Neural progenitor cell (in vitro differentiated cells): Measurements from ENCODE around the gene ARID2. TPM values are rescaled to one million over a fixed set of nuclear protein-coding genes. Genes with fewer than 3 reads are reported as not detected.

Experiments
- DNase-seq: peaks from one replicate; pipeline ENCODE4 v3.0.0-alpha.2; 2016; ENCODE audit warnings: low spot score
- H2AFZ ChIP-seq: fragments of 200-600 bp; sonication (generic); replicated peaks from 2 replicates; pipeline ENCODE4 v1.6.1; 2016; ENCODE audit warnings: antibody characterized with exemption
- H3F3A ChIP-seq: fragments of 200-600 bp; sonication (generic); 2 replicates; pipeline ENCODE4 v1.6.1; 2016; ENCODE audit warnings: antibody characterized with exemption, low read depth
- H3K27ac ChIP-seq: fragments of 200-600 bp; sonication (generic); 2 replicates; pipeline ENCODE4 v1.5.1; 2016; ENCODE audit warnings: mild to moderate bottlenecking
- H3K27me3 ChIP-seq: fragments of 200-600 bp; sonication (generic); 2 replicates; pipeline ENCODE4 v1.6.1; 2016; ENCODE audit warnings: mild to moderate bottlenecking, moderate library complexity
- H3K36me3 ChIP-seq: fragments of 200-600 bp; sonication (generic); 2 replicates; pipeline ENCODE4 v1.5.1; 2016
- H3K4me1 ChIP-seq: fragments of 200-600 bp; sonication (generic); 2 replicates; pipeline ENCODE4 v1.6.1; 2016; ENCODE audit warnings: mixed run types
- H3K4me2 ChIP-seq: fragments of 200-600 bp; sonication (generic); 2 replicates; pipeline ENCODE4 v1.6.1; 2016
- H3K4me3 ChIP-seq: fragments of 200-600 bp; sonication (generic); 2 replicates; pipeline ENCODE4 v1.5.1; 2016
- H3K79me2 ChIP-seq: fragments of 200-600 bp; sonication (generic); 2 replicates; pipeline ENCODE4 v1.6.1; 2016; ENCODE audit warnings: low read depth
- H3K9ac ChIP-seq: fragments of 200-600 bp; sonication (generic); 2 replicates; pipeline ENCODE4 v1.6.1; 2016
- H3K9me3 ChIP-seq: fragments of 200-600 bp; sonication (generic); 2 replicates; pipeline ENCODE4 v1.5.1; 2016; ENCODE audit warnings: low read depth
- H4K20me1 ChIP-seq: fragments of 200-600 bp; sonication (generic); 2 replicates; pipeline ENCODE4 v1.6.1; 2016; ENCODE audit warnings: low read depth
- H3K27ac Mint-ChIP-seq: 3 replicates; pipeline ENCODE4 v1.8.0; 2021; ENCODE audit warnings: mixed read lengths
- H3K27me3 Mint-ChIP-seq: 2 replicates; pipeline ENCODE4 v1.8.0; 2022; ENCODE audit warnings: low read depth, mild to moderate bottlenecking, inconsistent platforms, moderate library complexity, mixed read lengths; ENCODE audit not compliant: insufficient read depth
- H3K36me3 Mint-ChIP-seq: 3 replicates; pipeline ENCODE4 v1.8.0; 2021; ENCODE audit warnings: mixed read lengths
- H3K4me1 Mint-ChIP-seq: 3 replicates; pipeline ENCODE4 v1.8.0; 2021; ENCODE audit warnings: mixed read lengths
- H3K4me3 Mint-ChIP-seq: 3 replicates; pipeline ENCODE4 v1.8.0; 2021; ENCODE audit warnings: mild to moderate bottlenecking, moderate library complexity, mixed read lengths
- H3K9me3 Mint-ChIP-seq: 3 replicates; pipeline ENCODE4 v1.8.0; 2020; ENCODE audit warnings: mixed read lengths
- EZH2 ChIP-seq: fragments of 200-600 bp; sonication (generic); IDR thresholded peaks from 2 replicates; pipeline ENCODE4 v1.6.1; 2017; ENCODE audit warnings: antibody characterized with exemption, mild to moderate bottlenecking, moderate library complexity
- EZH2phosphoT487 ChIP-seq: fragments of 200-600 bp; sonication (generic); IDR thresholded peaks from 2 replicates; pipeline ENCODE4 v1.6.1; 2017; ENCODE audit warnings: antibody characterized with exemption
- total RNA-seq: library from RNA; depleted of rRNA; stranded (reverse); fragments of >200 nt; gene quantifications from 2 replicates; pipeline ENCODE4 v1.2.3, GENCODE V29; 2015; ENCODE audit warnings: low replicate concordance
- TF ChIP-seq, protein P1 (sequence below): fragments of 200-600 bp; sonication (generic); IDR thresholded peaks from 2 replicates; pipeline ENCODE4 v1.5.1; 2017; ENCODE audit warnings: antibody characterized with exemption, mild to moderate bottlenecking

The ARID2 gene
- total RNA-seq, 1 donor from 2014 or later: 86.4 TPM

DNA sequence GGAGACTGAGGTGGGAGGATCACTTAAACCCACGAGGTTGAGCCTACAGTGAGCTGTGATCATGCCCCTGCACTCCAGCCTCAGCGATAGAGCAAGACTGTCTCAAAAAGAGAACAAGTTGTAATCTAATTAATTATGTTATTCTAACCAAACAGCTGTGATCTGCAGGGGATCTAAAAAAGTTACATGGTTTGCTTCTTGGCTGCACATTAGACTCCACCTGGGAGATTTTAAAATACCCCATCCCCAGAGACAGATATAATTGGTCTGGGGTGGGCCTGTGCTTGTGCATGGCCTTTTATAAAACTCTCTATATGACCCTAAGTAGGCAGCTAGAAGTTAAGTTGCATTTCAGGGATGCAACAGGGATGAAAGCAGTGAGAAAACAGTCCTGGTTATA, 184.1 kb downstream of the ARID2 start:
- H3K9ac ChIP-seq: no peak overlapping the region
- H3K4me3 ChIP-seq: no peak overlapping the region
- H3K36me3 ChIP-seq: no peaks in the 10 kb centered on the region
- Mint-ChIP-seq H3K4me1 (no peaks in the 10 kb centered on the region), H3K27ac (no peak overlapping the region), H3K9me3 (no peaks in the 10 kb centered on the region), H3K4me3 (no peak overlapping the region), H3K36me3 (peaks cover 4% of the 10 kb centered on the region), H3K27me3 (peaks cover 4% of the 10 kb centered on the region)
- H3K27me3 ChIP-seq: no peaks in the 10 kb centered on the region
- H3K27ac ChIP-seq: peak overlapping the region; percentile 20
- no peak overlapping the region for H2AFZ ChIP-seq
- H3F3A ChIP-seq: peaks cover 9% of the 10 kb centered on the region
- no peaks in the 10 kb centered on the region for H3K4me1 ChIP-seq
- no peaks in the 10 kb centered on the region for H3K9me3 ChIP-seq
- no peak overlapping the region for H3K4me2 ChIP-seq
- TF ChIP-seq EZH2 (no peak), EZH2phosphoT487 (no peak)
- TF ChIP-seq, protein P1, sequence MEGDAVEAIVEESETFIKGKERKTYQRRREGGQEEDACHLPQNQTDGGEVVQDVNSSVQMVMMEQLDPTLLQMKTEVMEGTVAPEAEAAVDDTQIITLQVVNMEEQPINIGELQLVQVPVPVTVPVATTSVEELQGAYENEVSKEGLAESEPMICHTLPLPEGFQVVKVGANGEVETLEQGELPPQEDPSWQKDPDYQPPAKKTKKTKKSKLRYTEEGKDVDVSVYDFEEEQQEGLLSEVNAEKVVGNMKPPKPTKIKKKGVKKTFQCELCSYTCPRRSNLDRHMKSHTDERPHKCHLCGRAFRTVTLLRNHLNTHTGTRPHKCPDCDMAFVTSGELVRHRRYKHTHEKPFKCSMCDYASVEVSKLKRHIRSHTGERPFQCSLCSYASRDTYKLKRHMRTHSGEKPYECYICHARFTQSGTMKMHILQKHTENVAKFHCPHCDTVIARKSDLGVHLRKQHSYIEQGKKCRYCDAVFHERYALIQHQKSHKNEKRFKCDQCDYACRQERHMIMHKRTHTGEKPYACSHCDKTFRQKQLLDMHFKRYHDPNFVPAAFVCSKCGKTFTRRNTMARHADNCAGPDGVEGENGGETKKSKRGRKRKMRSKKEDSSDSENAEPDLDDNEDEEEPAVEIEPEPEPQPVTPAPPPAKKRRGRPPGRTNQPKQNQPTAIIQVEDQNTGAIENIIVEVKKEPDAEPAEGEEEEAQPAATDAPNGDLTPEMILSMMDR: no peak
- H3K79me2 ChIP-seq: no peaks in the 10 kb centered on the region
- no peak for DNase-seq
- no peaks in the 10 kb centered on the region for H4K20me1 ChIP-seq

DNA sequence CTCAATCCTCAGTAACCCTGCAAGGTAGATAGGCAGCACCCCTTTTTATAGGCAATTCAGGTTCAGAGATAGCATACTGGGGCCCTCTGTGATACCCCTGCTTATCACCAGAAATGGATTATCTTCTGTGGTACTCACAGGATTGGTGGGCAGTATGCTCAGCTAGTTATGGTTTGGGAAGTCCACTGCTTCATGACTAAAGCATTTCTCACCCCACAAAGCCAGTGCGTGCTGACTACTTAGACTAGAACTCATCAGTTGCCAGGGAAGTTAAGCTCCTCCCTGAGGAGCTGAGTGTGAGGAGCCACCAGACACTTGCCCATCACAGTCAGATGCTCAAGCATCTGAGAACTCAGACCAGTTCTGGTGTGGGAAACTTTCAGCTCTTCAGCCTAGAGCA, 184.6 kb downstream of the ARID2 start:
- Histone ChIP-seq H4K20me1 (no peaks in the 10 kb centered on the region), H3K9ac (no peak overlapping the region), H2AFZ (no peak overlapping the region), H3K4me3 (no peak overlapping the region), H3K9me3 (no peaks in the 10 kb centered on the region), H3K36me3 (no peaks in the 10 kb centered on the region), H3K4me2 (no peak overlapping the region), H3K27ac (no peak overlapping the region), H3K79me2 (no peaks in the 10 kb centered on the region), H3F3A (peaks cover 9% of the 10 kb centered on the region), H3K27me3 (no peaks in the 10 kb centered on the region), H3K4me1 (no peaks in the 10 kb centered on the region)
- Mint-ChIP-seq H3K9me3 (no peaks in the 10 kb centered on the region), H3K27ac (no peak overlapping the region), H3K4me1 (no peaks in the 10 kb centered on the region), H3K4me3 (no peak overlapping the region), H3K27me3 (peaks cover 4% of the 10 kb centered on the region), H3K36me3 (peaks cover 5% of the 10 kb centered on the region)
- TF ChIP-seq EZH2: no peak
- no peak for TF ChIP-seq EZH2phosphoT487
- TF ChIP-seq, protein P1: no peak
- peak; percentile 14 for DNase-seq

DNA sequence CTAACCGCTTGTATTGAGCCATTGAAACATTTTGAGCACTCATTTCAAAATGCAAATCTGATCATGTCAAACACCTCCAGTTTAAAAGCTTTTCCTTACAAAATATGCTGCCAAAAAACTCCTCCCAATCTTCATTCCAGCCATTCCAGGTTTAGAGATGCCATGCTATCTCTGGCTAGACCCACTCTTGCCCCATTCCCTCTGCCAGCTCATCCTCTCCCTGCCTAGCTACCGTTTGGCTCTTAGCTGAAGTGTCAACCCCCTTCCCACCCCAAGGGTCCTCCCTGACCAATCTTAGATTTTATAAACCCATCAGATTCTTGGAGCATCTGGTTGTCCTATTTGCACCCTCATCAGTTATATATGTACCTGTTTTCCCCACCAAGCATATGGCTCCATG, 185.9 kb downstream of the ARID2 start:
- H2AFZ ChIP-seq: no peak overlapping the region
- Mint-ChIP-seq H3K4me1 (no peaks in the 10 kb centered on the region), H3K36me3 (peaks cover 7% of the 10 kb centered on the region), H3K27ac (peak overlapping the region; percentile 47), H3K4me3 (peak overlapping the region; percentile 30), H3K27me3 (peaks cover 4% of the 10 kb centered on the region), H3K9me3 (no peaks in the 10 kb centered on the region)
- H3K4me3 ChIP-seq: no peak overlapping the region
- DNase-seq: no peak
- no peak overlapping the region for H3K4me2 ChIP-seq
- no peak overlapping the region for H3K27ac ChIP-seq
- H3K9ac ChIP-seq: no peak overlapping the region
- TF ChIP-seq EZH2phosphoT487: no peak
- TF ChIP-seq, protein P1: no peak
- no peak for TF ChIP-seq EZH2
- no peaks in the 10 kb centered on the region for H3K79me2 ChIP-seq
- peaks cover 9% of the 10 kb centered on the region for H3F3A ChIP-seq
- no peaks in the 10 kb centered on the region for H3K27me3 ChIP-seq
- no peaks in the 10 kb centered on the region for H3K4me1 ChIP-seq
- no peaks in the 10 kb centered on the region for H4K20me1 ChIP-seq
- no peaks in the 10 kb centered on the region for H3K36me3 ChIP-seq
- no peaks in the 10 kb centered on the region for H3K9me3 ChIP-seq
